Glutamatergic neuron (in vitro differentiated cells): Measurements from ENCODE around the gene HDAC6. TPM values are rescaled to one million over a fixed set of nuclear protein-coding genes. Genes with fewer than 3 reads are reported as not detected.
"Not testable (repeated sequence)": the region's sequence is repeated elsewhere in the genome, so short reads cannot be mapped to it uniquely, and the experiment has no call there.

Experiments used
- DNase-seq: peaks from one replicate; pipeline ENCODE4 v3.0.0; 2022
- H3K27ac Mint-ChIP-seq: one replicate; pipeline ENCODE4 v1.8.0; 2020; ENCODE audit warnings: mild to moderate bottlenecking, mixed read lengths, inconsistent platforms; ENCODE audit not compliant: unreplicated experiment
- H3K27me3 Mint-ChIP-seq: one replicate; pipeline ENCODE4 v1.8.0; 2020; ENCODE audit warnings: mild to moderate bottlenecking, moderate library complexity, mixed read lengths, inconsistent platforms; ENCODE audit not compliant: unreplicated experiment
- H3K36me3 Mint-ChIP-seq: one replicate; pipeline ENCODE4 v1.8.0; 2020; ENCODE audit warnings: mild to moderate bottlenecking, mixed read lengths, inconsistent platforms; ENCODE audit not compliant: unreplicated experiment
- H3K4me1 Mint-ChIP-seq: one replicate; pipeline ENCODE4 v1.8.0; 2020; ENCODE audit warnings: mild to moderate bottlenecking, low read depth, mixed read lengths, inconsistent platforms; ENCODE audit not compliant: unreplicated experiment
- H3K4me3 Mint-ChIP-seq: one replicate; pipeline ENCODE4 v1.8.0; 2020; ENCODE audit warnings: mild to moderate bottlenecking, mixed read lengths, inconsistent platforms; ENCODE audit not compliant: unreplicated experiment
- H3K9me3 Mint-ChIP-seq: one replicate; pipeline ENCODE4 v1.8.0; 2020; ENCODE audit warnings: mild to moderate bottlenecking, moderate library complexity, mixed read lengths, inconsistent platforms; ENCODE audit not compliant: unreplicated experiment
- CTCF ChIP-seq: fragments of 200-600 bp; sonication (generic); IDR thresholded peaks from one replicate; pipeline ENCODE4 v1.5.0; 2021; ENCODE audit not compliant: partially characterized antibody, unreplicated experiment
- total RNA-seq: library from RNA; stranded (reverse); fragmentation: NEBNext Ultra II Directional; extraction: Animal tissue kit (Norgen Biotek cat#: 25700); gene quantifications from one replicate; pipeline ENCODE4 v1.2.1, GENCODE V29; 2021; ENCODE audit not compliant: unreplicated experiment

Gene HDAC6
- total RNA-seq, 1 donor from 2014 or later = 264 TPM

GRCh38 chrX:48835524-48836329 lies 33.9 kb downstream of the HDAC6 start, which contains the start of gene PCSK1N:
Gene PCSK1N (minus strand): TSS chrX:48835610. CDS start chrX:48835532, 78 bp downstream.
- DNase-seq = peak; percentile 38
- H3K27ac Mint-ChIP-seq = peak within 1 kb of the TSS; percentile 93

GRCh38 chrX:48839686-48840085 lies 37.8 kb downstream of the HDAC6 start:
- no peak overlapping the region for H3K27ac Mint-ChIP-seq
- peaks cover 3% of the 10 kb centered on the region for H3K9me3 Mint-ChIP-seq
- TF ChIP-seq CTCF = no peak

More at GRCh38 chrX:48835524-48836329, 33.9 kb downstream of the HDAC6 start, which contains the start of gene PCSK1N:
- Mint-ChIP-seq H3K4me3 (peak within 1 kb of the TSS; percentile 97), H3K4me1 (peaks cover 6% of the 10 kb centered on the region), H3K27me3 (peaks cover 9% of the 10 kb centered on the region), H3K36me3 (no peaks in the 10 kb centered on the region), H3K9me3 (peaks cover 6% of the 10 kb centered on the region)
- TF ChIP-seq CTCF = no peak

GRCh38 chrX:48848847-48849246 lies 47.0 kb downstream of the HDAC6 start:
- TF ChIP-seq CTCF = no peak
- DNase-seq = no peak
- Mint-ChIP-seq H3K4me3 (no peak overlapping the region), H3K4me1 (no peaks in the 10 kb centered on the region), H3K9me3 (no peaks in the 10 kb centered on the region), H3K36me3 (no peaks in the 10 kb centered on the region), H3K27ac (no peak overlapping the region), H3K27me3 (no peaks in the 10 kb centered on the region)

More at GRCh38 chrX:48839686-48840085, 37.8 kb downstream of the HDAC6 start:
- H3K4me1 Mint-ChIP-seq = peaks cover 3% of the 10 kb centered on the region
- peaks cover 4% of the 10 kb centered on the region for H3K27me3 Mint-ChIP-seq
- H3K4me3 Mint-ChIP-seq = no peak overlapping the region
- no peaks in the 10 kb centered on the region for H3K36me3 Mint-ChIP-seq
- no peak for DNase-seq

- no peak for DNase-seq
- no peaks in the 10 kb centered on the region for H3K36me3 Mint-ChIP-seq
- TF ChIP-seq CTCF = no peak
Observed at GRCh38 chrX:48852857-48853256, 51.0 kb downstream of the HDAC6 start.

GRCh38 chrX:48853494-48853893 lies 51.6 kb downstream of the HDAC6 start:
- H3K27me3 Mint-ChIP-seq, H3K36me3 Mint-ChIP-seq, H3K27ac Mint-ChIP-seq, H3K4me1 Mint-ChIP-seq, DNase-seq, H3K4me3 Mint-ChIP-seq, H3K9me3 Mint-ChIP-seq: not testable (repeated sequence)

More at GRCh38 chrX:48852857-48853256, 51.0 kb downstream of the HDAC6 start:
- H3K4me3 Mint-ChIP-seq = no peak overlapping the region
- peaks cover 1% of the 10 kb centered on the region for H3K9me3 Mint-ChIP-seq
- no peak overlapping the region for H3K27ac Mint-ChIP-seq
- H3K27me3 Mint-ChIP-seq = peaks cover 3% of the 10 kb centered on the region
- no peaks in the 10 kb centered on the region for H3K4me1 Mint-ChIP-seq

- DNase-seq, H3K4me3 Mint-ChIP-seq, H3K27ac Mint-ChIP-seq, H3K36me3 Mint-ChIP-seq, H3K27me3 Mint-ChIP-seq, H3K4me1 Mint-ChIP-seq, H3K9me3 Mint-ChIP-seq: not testable (repeated sequence)
Observed at GRCh38 chrX:48854121-48854804, 52.4 kb downstream of the HDAC6 start.
